SH-SY5Y (cell line): Measurements from ENCODE around the gene ERP27.

Source experiments
- GATA2 ChIP-seq: IDR thresholded peaks from 2 replicates; pipeline ENCODE4 v1.6.1; 2011; ENCODE audit warnings: mild to moderate bottlenecking, low read depth, low read length
- GATA3 ChIP-seq: IDR thresholded peaks from 2 replicates; pipeline ENCODE4 v1.6.1; 2011; ENCODE audit warnings: low read depth, mild to moderate bottlenecking, low read length, moderate library complexity

- TF ChIP-seq GATA3 (no peak), GATA2 (no peak)
Measured at GRCh38 chr12:14879222-14879933, 59.0 kb downstream of the ERP27 start.
